NCI-H2081 treated with DMSO at 0.1 percent for 48 hours (cell line): ENCODE results near the gene RBBP4.
"Not testable (repeated sequence)": the region's sequence is repeated elsewhere in the genome, so short reads cannot be mapped to it uniquely, and the experiment has no call there.

ENCODE experiments used
- DNase-seq: peaks from one replicate; lab custom pipeline; 2025; lab: John Stamatoyannopoulos, UW

RBBP4 gene

GRCh38 chr1:32693455-32694174 is 42.6 kb downstream of the RBBP4 start:
- DNase-seq: no peak

- no peak for DNase-seq
Observed at GRCh38 chr1:32695098-32695904, 44.3 kb downstream of the RBBP4 start.

GRCh38 chr1:32696041-32696440 is 45.0 kb downstream of the RBBP4 start:
- no peak for DNase-seq

- DNase-seq: not testable (repeated sequence)
Observed at GRCh38 chr1:32696996-32697395, 46.0 kb downstream of the RBBP4 start.

GRCh38 chr1:32701421-32701911 is 50.5 kb downstream of the RBBP4 start:
- no peak for DNase-seq

- no peak for DNase-seq
Observed at GRCh38 chr1:32701951-32702598, 51.1 kb downstream of the RBBP4 start.

- DNase-seq: no peak
Observed at GRCh38 chr1:32702599-32703478, 51.8 kb downstream of the RBBP4 start, which contains the start of gene SYNC. SYNC (minus strand) TSS chr1:32702770; CDS start chr1:32702660, 110 bp downstream.

GRCh38 chr1:32703479-32704291 is 52.7 kb downstream of the RBBP4 start:
- no peak for DNase-seq

- DNase-seq: no peak
Observed at GRCh38 chr1:32705516-32705915, 54.5 kb downstream of the RBBP4 start.

GRCh38 chr1:32706491-32706890 is 55.5 kb downstream of the RBBP4 start:
- DNase-seq: no peak

- no peak for DNase-seq
Observed at GRCh38 chr1:32709075-32709474, 58.1 kb downstream of the RBBP4 start.

- no peak for DNase-seq
Observed at GRCh38 chr1:32709476-32709875, 58.5 kb downstream of the RBBP4 start.

- DNase-seq: not testable (repeated sequence)
Observed at GRCh38 chr1:32711221-32711620, 60.2 kb downstream of the RBBP4 start.

- no peak for DNase-seq
Observed at GRCh38 chr1:32713081-32713480, 62.1 kb downstream of the RBBP4 start.

- no peak for DNase-seq
Observed at GRCh38 chr1:32714277-32714676, 63.3 kb downstream of the RBBP4 start.

- no peak for DNase-seq
Observed at GRCh38 chr1:32715901-32716311, 64.9 kb downstream of the RBBP4 start.

- DNase-seq: peak; percentile 67
Observed at GRCh38 chr1:32716312-32717148, 65.5 kb downstream of the RBBP4 start.

GRCh38 chr1:32717503-32717902 is 66.5 kb downstream of the RBBP4 start:
- no peak for DNase-seq

GRCh38 chr1:32718036-32718435 is 67.0 kb downstream of the RBBP4 start:
- no peak for DNase-seq

GRCh38 chr1:32718527-32718926 is 67.5 kb downstream of the RBBP4 start:
- DNase-seq: no peak
